Lower leg skin (tissue), 4 donors: ENCODE results near the gene KAZN. TPM values are rescaled to one million over a fixed set of nuclear protein-coding genes. Genes with fewer than 3 reads are reported as not detected.
A peak's percentile ranks its signal among the peaks of the same experiment; 100 is the strongest.

ENCODE experiments used
- DNase-seq, 2 donors: peaks; one replicate each; pipeline ENCODE4 v3.0.0-alpha.2; 2019; ENCODE audit warnings: low spot score in 2 of 2
- H3K4me3 ChIP-seq: fragments of 200-600 bp; sonication (generic); 2 replicates; pipeline ENCODE4 v1.5.1; 2017; ENCODE audit warnings: mild to moderate bottlenecking, low read depth; ENCODE audit not compliant: poor library complexity, severe bottlenecking
- CTCF ChIP-seq, 3 donors: fragments of 450-650 bp; IDR thresholded peaks; one replicate each; pipeline ENCODE4 v1.5.1; 2016; ENCODE audit warnings: antibody characterized with exemption in 3 of 3, mild to moderate bottlenecking in 3 of 3, moderate library complexity in 2 of 3
- POLR2A ChIP-seq, 2 donors: fragments of 450-650 bp; IDR thresholded peaks; one replicate each; pipeline ENCODE4 v1.6.1; 2016 to 2017; ENCODE audit warnings: antibody characterized with exemption in 2 of 2, mild to moderate bottlenecking in 1 of 2, moderate library complexity in 1 of 2
- WGBS, 2 donors: methylation state at CpG; one replicate each; pipeline ENCODE4 v1.1.5; 2018; 5-methylcytosine and 5-hydroxymethylcytosine counted together
- intact Hi-C: fragments of 100-400 bp; cut with DNase I; formaldehyde crosslinking; loops from one replicate; pipeline ENCODE4 v1.15.0; 2023; ENCODE audit warnings: low total_unique reads
- total RNA-seq, 4 donors: library from RNA; depleted of rRNA; stranded (reverse); fragments of >200 nt; gene quantifications; one replicate each; pipeline ENCODE4 v1.1.0, GENCODE V29; 2016

Gene KAZN
- total RNA-seq, 4 donors from 2014 or later: 21.4 to 36.0 (median 28.4) TPM

- DNase-seq: no peak
- H3K4me3 ChIP-seq: no peak overlapping the region
- TF ChIP-seq POLR2A (IDR thresholded peaks at IDR 0.05) (no peak), CTCF (IDR thresholded peaks at IDR 0.05) (no peak)
- intact Hi-C loops: no loop called here
- WGBS, 2 donors: 87 to 89% methylated on average over 8 of the region's 8 CpGs
Observed at GRCh38 chr1:14568716-14569355, 29.6 kb upstream of the KAZN start.

- WGBS, 2 donors: 54 to 65% methylated on average over 9 of the region's 9 CpGs
- no peak overlapping the region for H3K4me3 ChIP-seq
- no peak for DNase-seq
- TF ChIP-seq CTCF (IDR thresholded peaks at IDR 0.05): no peak
- TF ChIP-seq POLR2A (IDR thresholded peaks at IDR 0.05): no peak
- intact Hi-C loops: no loop called here
Observed at GRCh38 chr1:14570514-14570913, 28.0 kb upstream of the KAZN start.

GRCh38 chr1:14571810-14572767, 26.4 kb upstream of the KAZN start:
- intact Hi-C loops: no loop called here
- 86 to 95% methylated on average over 17 of the region's 17 CpGs for WGBS, 2 donors
- H3K4me3 ChIP-seq: no peak overlapping the region
- DNase-seq: peak in 1 of 2 donors; percentile 76
- TF ChIP-seq POLR2A (IDR thresholded peaks at IDR 0.05): no peak
- no peak for TF ChIP-seq CTCF (IDR thresholded peaks at IDR 0.05)

- no peak for DNase-seq
- WGBS, 2 donors: 95% methylated on average over 4 of the region's 4 CpGs
- no peak overlapping the region for H3K4me3 ChIP-seq
- TF ChIP-seq POLR2A (IDR thresholded peaks at IDR 0.05): no peak
- no peak for TF ChIP-seq CTCF (IDR thresholded peaks at IDR 0.05)
- intact Hi-C loops: no loop called here
Observed at GRCh38 chr1:14572861-14573260, 25.6 kb upstream of the KAZN start.

GRCh38 chr1:14576155-14576554, 22.3 kb upstream of the KAZN start:
- no peak for DNase-seq
- WGBS, 2 donors: 91 to 98% methylated on average over 2 of the region's 2 CpGs
- no peak for TF ChIP-seq POLR2A (IDR thresholded peaks at IDR 0.05)
- TF ChIP-seq CTCF (IDR thresholded peaks at IDR 0.05): no peak
- intact Hi-C loops: no loop called here
- no peak overlapping the region for H3K4me3 ChIP-seq
